Mucosa of stomach (tissue), 1 donor: ENCODE results near the gene RPUSD3.

ENCODE experiments used
- H3K27me3 ChIP-seq: one replicate; pipeline ENCODE4 v1.7.0; 2013; ENCODE audit warnings: mild to moderate bottlenecking, low read length; ENCODE audit not compliant: control insufficient read depth, insufficient read depth
- H3K36me3 ChIP-seq: one replicate; pipeline ENCODE4 v1.7.0; 2013; ENCODE audit warnings: low read length; ENCODE audit not compliant: control insufficient read depth, insufficient read depth
- H3K4me1 ChIP-seq: one replicate; pipeline ENCODE4 v1.7.0; 2013; ENCODE audit warnings: mild to moderate bottlenecking, low read length; ENCODE audit not compliant: control insufficient read depth, insufficient read depth
- H3K4me3 ChIP-seq: one replicate; pipeline ENCODE4 v1.7.0; 2013; ENCODE audit warnings: low read length
- H3K9ac ChIP-seq: one replicate; pipeline ENCODE4 v1.7.0; 2013; ENCODE audit warnings: mild to moderate bottlenecking, low read length, moderate library complexity
- H3K9me3 ChIP-seq: one replicate; pipeline ENCODE4 v1.7.0; 2013; ENCODE audit warnings: mild to moderate bottlenecking, low read length, moderate library complexity; ENCODE audit not compliant: control insufficient read depth
- donor health status: Pancreatic carcinoma.

Gene RPUSD3

GRCh38 chr3:9792405-9793160 is 51.2 kb downstream of the RPUSD3 start, which contains the start of the genes ARPC4 and TADA3:
ARPC4 (plus strand) TSS chr3:9793082; CDS start chr3:9793122, 40 bp downstream.
TADA3 (minus strand) TSS chr3:9792473; CDS start chr3:9791466, 1,007 bp downstream.
- H3K9me3 ChIP-seq, result no peaks in the 10 kb centered on the region
- H3K4me3 ChIP-seq, result peak within 1 kb of the TSS; percentile 44
- peaks cover 9% of the 10 kb centered on the region for H3K4me1 ChIP-seq
- H3K36me3 ChIP-seq, result peaks cover 7% of the 10 kb centered on the region
- no peaks in the 10 kb centered on the region for H3K27me3 ChIP-seq
- peak within 1 kb of the TSS; percentile 99 for H3K9ac ChIP-seq

GRCh38 chr3:9791790-9792404 is 51.9 kb downstream of the RPUSD3 start:
- Histone ChIP-seq H3K9me3 (no peaks in the 10 kb centered on the region), H3K4me3 (peak overlapping the region; percentile 44), H3K9ac (peak overlapping the region; percentile 99), H3K4me1 (peaks cover 9% of the 10 kb centered on the region), H3K27me3 (no peaks in the 10 kb centered on the region), H3K36me3 (peaks cover 7% of the 10 kb centered on the region)

- peaks cover 9% of the 10 kb centered on the region for H3K4me1 ChIP-seq
Observed at GRCh38 chr3:9791127-9791526, 52.7 kb downstream of the RPUSD3 start.

More at GRCh38 chr3:9791127-9791526, 52.7 kb downstream of the RPUSD3 start:
- Histone ChIP-seq H3K4me3 (no peak overlapping the region), H3K9me3 (no peaks in the 10 kb centered on the region), H3K36me3 (peaks cover 7% of the 10 kb centered on the region), H3K9ac (no peak overlapping the region), H3K27me3 (no peaks in the 10 kb centered on the region)
